ENCODE results near the gene NXN.
"Not testable (repeated sequence)": the region's sequence is repeated elsewhere in the genome, so short reads cannot be mapped to it uniquely, and the experiment has no call there.

Gene NXN

DNA sequence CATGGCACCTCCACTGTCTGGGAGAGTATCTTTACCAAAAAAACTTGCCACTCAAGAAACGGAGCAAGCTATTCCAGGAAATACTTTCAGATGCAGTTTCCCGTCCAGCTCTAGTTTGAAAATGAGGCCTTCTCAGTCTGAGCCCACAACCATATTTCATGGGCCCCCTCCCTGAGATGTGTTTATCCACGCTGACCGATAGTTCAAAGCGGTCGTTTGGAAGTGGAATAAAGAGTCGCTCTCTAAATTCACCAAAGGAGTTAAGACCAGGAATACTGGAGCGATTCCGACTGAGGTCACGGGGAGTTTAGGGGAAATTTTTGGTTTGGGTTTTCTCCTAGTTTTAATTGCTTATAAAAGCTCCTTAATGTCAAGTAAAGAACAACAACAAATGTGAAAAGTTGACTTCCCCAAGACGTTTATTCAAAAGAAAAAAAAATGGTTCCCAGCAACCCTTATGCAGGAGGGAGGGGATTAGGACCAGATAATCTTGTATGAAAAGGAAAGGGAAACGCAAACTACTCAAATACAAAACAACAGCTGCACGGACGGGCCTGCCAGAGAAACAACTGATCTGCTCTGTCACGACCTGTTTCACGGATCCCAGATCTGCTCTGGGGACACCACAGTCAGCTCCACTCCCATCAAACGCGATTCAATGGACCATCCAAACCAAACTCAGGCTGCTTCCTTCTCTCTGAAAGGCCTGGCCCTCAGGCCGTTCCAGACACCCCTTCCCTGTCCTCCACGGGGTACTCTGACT lies 120.3 kb downstream of the NXN start:
- Histone ChIP-seq H3K27ac (ENCODE audit: low read depth, low read length) (no peak overlapping the region), H3K9ac (ENCODE audit: low read length) (no peak overlapping the region), H3K36me3 (ENCODE audit: control insufficient read depth, insufficient read depth, low read length) (peaks cover 8% of the 10 kb centered on the region), H3K27me3 (ENCODE audit: control insufficient read depth, insufficient read depth, low read length) (no peaks in the 10 kb centered on the region), H3K4me3 (ENCODE audit: low read depth, low read length) (no peak overlapping the region), H3K9me3 (ENCODE audit: control insufficient read depth, insufficient read depth, low read depth, low read length) (no peaks in the 10 kb centered on the region), H3K4me1 (ENCODE audit: control insufficient read depth, insufficient read depth, low read length) (peaks cover 11% of the 10 kb centered on the region)

DNA sequence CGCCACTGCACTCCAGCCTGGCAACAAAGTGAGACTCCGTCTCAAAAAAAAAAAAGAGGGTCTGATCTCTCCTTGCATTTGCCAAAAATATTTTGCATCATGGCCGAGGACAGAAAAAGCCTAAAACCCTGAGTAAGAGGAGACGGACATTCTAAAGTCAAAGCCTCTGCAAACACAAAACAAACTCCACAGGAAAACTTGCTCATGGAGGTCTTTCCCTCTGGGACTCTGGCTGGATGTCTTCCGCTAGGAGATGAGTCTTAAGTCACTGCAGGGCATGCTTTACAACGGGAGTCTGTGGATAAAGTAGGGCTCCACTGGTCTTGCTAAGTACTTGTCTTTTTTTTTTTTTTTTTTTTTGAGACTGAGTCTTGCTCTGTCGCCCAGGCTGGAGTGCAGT lies 123.4 kb downstream of the NXN start:
- no peak overlapping the region for H3K27ac ChIP-seq (ENCODE audit: low read depth, low read length)
- H3K9ac ChIP-seq (ENCODE audit: low read length) = no peak overlapping the region
- H3K4me1 ChIP-seq (ENCODE audit: control insufficient read depth, insufficient read depth, low read length) = peaks cover 26% of the 10 kb centered on the region
- H3K9me3 ChIP-seq (ENCODE audit: control insufficient read depth, insufficient read depth, low read depth, low read length) = no peaks in the 10 kb centered on the region
- no peaks in the 10 kb centered on the region for H3K27me3 ChIP-seq (ENCODE audit: control insufficient read depth, insufficient read depth, low read length)
- no peak overlapping the region for H3K4me3 ChIP-seq (ENCODE audit: low read depth, low read length)
- H3K36me3 ChIP-seq (ENCODE audit: control insufficient read depth, insufficient read depth, low read length) = no peaks in the 10 kb centered on the region

DNA sequence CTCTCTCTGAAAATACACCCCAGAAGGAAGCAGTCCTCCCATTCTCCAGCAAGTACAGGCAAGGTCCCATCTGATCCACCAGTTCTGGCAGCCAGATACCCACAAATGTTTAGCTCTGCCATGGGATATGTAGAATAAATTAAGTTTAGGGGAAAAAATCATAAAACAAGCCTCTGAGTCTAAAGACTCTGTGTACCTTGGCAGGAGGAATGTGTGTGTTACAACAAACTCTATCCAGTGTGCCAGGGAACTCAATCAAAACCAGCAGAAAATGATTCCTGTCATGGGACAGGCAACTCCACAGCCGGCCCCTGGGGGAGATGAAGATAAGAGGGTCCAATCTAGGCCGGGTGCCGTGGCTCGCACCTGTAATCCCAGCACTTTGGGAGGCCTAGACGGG lies 124.0 kb downstream of the NXN start:
- no peak overlapping the region for H3K27ac ChIP-seq (ENCODE audit: low read depth, low read length)
- H3K9ac ChIP-seq (ENCODE audit: low read length) = no peak overlapping the region

DNA sequence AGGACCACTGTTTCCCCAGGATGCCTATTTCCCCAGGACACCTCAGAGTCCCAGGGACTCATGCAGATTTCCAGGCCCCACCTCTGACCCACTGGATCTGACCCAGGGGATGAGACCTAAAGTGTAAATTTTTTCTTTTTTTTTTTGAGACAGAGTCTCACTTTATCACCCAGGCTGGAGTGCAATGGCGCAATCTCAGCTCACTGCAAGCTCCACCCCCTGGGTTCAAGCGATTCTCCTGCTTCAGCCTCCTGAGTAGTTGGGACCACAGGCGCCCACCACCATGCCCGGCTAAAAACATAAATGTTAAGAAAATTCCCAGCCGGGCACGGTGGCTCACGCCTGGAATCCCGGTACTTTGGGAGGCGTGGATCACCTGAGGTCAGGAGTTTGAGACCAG lies 126.7 kb downstream of the NXN start:
- peaks cover 41% of the 10 kb centered on the region for H3K4me1 ChIP-seq (ENCODE audit: control insufficient read depth, insufficient read depth, low read length)
- not testable (repeated sequence) for H3K36me3 ChIP-seq (ENCODE audit: control insufficient read depth, insufficient read depth, low read length); H3K27ac ChIP-seq (ENCODE audit: low read depth, low read length); H3K4me3 ChIP-seq (ENCODE audit: low read depth, low read length); H3K27me3 ChIP-seq (ENCODE audit: control insufficient read depth, insufficient read depth, low read length); H3K9me3 ChIP-seq (ENCODE audit: control insufficient read depth, insufficient read depth, low read depth, low read length); H3K9ac ChIP-seq (ENCODE audit: low read length)

More for the DNA sequence above, 124.0 kb downstream of the NXN start:
- peaks cover 32% of the 10 kb centered on the region for H3K4me1 ChIP-seq (ENCODE audit: control insufficient read depth, insufficient read depth, low read length)
- no peaks in the 10 kb centered on the region for H3K27me3 ChIP-seq (ENCODE audit: control insufficient read depth, insufficient read depth, low read length)
- H3K9me3 ChIP-seq (ENCODE audit: control insufficient read depth, insufficient read depth, low read depth, low read length) = no peaks in the 10 kb centered on the region
- no peaks in the 10 kb centered on the region for H3K36me3 ChIP-seq (ENCODE audit: control insufficient read depth, insufficient read depth, low read length)
- no peak overlapping the region for H3K4me3 ChIP-seq (ENCODE audit: low read depth, low read length)

DNA sequence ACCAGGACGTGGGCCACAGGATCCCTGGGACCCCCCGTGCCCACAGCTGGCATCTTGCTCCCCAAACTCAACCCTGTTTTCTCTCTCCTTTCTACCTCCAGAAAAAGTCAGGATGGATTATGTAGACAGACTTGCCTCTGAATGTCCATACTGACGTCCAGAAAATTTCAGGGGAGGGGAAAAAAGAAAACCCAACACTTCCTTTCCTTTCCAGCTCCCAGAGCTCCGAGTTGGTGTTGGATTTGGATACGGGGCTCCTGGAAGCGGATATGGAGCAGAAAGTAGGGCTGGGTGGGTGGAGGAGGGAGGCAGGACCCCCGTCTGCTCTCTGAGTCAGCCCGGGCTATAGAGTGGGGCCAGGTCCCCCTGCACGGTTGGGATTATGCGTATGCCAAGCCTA lies 127.2 kb downstream of the NXN start:
- H3K36me3 ChIP-seq (ENCODE audit: control insufficient read depth, insufficient read depth, low read length) = no peaks in the 10 kb centered on the region
- H3K27ac ChIP-seq (ENCODE audit: low read depth, low read length) = no peak overlapping the region
- H3K9me3 ChIP-seq (ENCODE audit: control insufficient read depth, insufficient read depth, low read depth, low read length) = no peaks in the 10 kb centered on the region
- peaks cover 41% of the 10 kb centered on the region for H3K4me1 ChIP-seq (ENCODE audit: control insufficient read depth, insufficient read depth, low read length)
- H3K9ac ChIP-seq (ENCODE audit: low read length) = no peak overlapping the region
- H3K4me3 ChIP-seq (ENCODE audit: low read depth, low read length) = no peak overlapping the region
- H3K27me3 ChIP-seq (ENCODE audit: control insufficient read depth, insufficient read depth, low read length) = no peaks in the 10 kb centered on the region

DNA sequence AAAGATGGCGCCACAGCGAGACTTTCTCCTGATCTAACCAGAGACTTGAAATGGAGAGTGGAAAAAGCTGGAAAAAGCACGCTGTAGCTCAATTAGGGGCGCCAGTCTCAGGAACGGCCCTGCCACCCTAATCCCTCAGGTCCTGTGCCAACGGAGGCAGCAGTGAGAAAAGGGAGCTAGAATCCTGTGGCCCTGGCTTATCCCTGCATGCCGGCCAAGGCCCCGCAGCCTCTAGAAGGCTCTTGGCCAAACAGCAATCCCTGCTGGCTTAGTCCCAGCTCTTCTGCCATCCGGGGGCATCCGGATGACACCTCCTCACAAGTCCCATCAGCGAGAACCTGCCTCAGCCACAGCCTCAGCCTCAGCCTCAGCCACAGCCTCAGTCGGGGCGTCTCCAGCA lies 127.7 kb downstream of the NXN start:
- Histone ChIP-seq H3K36me3 (ENCODE audit: control insufficient read depth, insufficient read depth, low read length) (no peaks in the 10 kb centered on the region), H3K9me3 (ENCODE audit: control insufficient read depth, insufficient read depth, low read depth, low read length) (no peaks in the 10 kb centered on the region), H3K4me1 (ENCODE audit: control insufficient read depth, insufficient read depth, low read length) (peaks cover 43% of the 10 kb centered on the region), H3K9ac (ENCODE audit: low read length) (no peak overlapping the region), H3K4me3 (ENCODE audit: low read depth, low read length) (no peak overlapping the region), H3K27ac (ENCODE audit: low read depth, low read length) (no peak overlapping the region), H3K27me3 (ENCODE audit: control insufficient read depth, insufficient read depth, low read length) (no peaks in the 10 kb centered on the region)

DNA sequence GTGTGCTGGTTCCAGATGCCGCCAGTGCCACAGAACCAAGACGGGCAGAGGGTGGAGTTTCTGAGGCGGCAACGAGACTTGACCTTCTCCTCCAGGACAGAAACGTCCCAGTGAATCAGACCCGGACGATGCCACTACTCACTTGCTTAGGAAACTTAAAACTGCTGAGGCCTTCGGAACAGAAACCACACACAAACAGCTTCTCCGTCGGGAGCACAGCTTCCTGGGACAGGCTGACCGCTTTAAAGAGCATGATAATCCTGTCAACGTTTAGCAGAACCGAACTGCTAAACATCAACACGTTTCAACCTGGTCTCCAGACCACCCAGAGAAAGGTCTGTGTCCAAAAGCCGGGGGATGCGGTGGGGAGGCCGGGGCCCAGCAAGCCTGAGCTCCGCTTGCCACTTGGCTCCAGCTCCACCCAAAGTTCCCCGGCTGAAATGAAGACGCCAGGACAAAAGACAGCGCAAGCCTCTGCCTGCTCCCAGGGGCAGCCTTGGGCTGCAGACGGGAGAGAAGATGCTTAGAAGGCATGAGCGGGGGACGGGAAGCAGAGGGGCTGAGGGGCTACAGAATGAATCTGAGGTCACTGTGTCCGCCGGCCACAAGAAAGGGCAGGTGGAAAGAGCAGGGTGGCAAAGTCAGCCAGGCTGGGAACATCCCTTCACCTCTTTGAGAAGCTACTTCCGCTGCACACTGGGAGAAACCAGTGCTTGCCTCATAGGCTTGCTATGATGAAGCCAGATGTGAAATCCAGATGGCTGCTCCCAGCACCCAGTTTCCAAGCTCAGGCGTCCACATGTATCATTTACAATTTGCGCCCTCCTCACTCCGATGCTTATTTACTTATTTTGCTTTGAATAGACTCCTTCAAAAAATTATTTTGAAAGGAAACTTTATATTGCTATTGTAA lies 128.5 kb downstream of the NXN start:
- peaks cover 46% of the 10 kb centered on the region for H3K4me1 ChIP-seq (ENCODE audit: control insufficient read depth, insufficient read depth, low read length)
- no peaks in the 10 kb centered on the region for H3K27me3 ChIP-seq (ENCODE audit: control insufficient read depth, insufficient read depth, low read length)
- no peak overlapping the region for H3K4me3 ChIP-seq (ENCODE audit: low read depth, low read length)
- no peaks in the 10 kb centered on the region for H3K36me3 ChIP-seq (ENCODE audit: control insufficient read depth, insufficient read depth, low read length)
- no peaks in the 10 kb centered on the region for H3K9me3 ChIP-seq (ENCODE audit: control insufficient read depth, insufficient read depth, low read depth, low read length)
- H3K9ac ChIP-seq (ENCODE audit: low read length) = no peak overlapping the region
- H3K27ac ChIP-seq (ENCODE audit: low read depth, low read length) = no peak overlapping the region

DNA sequence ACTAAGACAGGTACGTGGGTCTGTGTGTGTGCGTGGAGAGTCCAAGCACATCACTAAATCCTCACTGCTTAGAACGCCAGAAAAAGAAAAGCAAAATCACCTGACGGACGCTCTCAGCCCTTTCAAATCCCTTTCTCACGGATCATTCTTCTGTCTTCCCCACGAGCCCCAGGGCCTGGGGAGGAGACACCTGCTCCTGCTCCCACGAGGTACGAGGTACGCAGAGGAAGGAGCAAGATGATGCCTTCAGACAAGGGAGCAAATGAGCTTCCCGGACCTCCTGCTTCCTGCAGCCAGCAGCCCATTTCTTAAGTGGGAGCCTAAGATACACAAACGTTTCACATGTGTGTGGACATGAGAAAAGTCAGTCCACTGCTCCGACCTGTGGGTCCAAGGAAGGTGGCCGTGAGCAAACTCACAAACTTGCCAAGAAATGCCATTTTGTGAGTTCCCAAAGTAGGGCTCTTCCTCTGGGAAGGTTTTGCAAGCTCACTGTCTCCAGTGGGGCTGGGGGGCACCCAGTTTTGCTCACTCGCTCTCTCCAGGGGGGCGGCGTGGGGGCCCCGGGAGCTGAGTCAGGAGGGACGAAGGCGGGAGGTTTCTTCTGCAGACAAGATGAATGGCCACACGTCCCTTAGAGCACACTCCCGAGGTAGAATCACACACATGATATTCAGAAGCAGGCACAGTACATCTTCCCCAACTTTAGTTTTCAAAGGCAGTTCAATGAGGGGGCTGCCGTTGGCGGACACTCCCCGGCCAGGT lies 129.3 kb downstream of the NXN start:
- no peak overlapping the region for H3K9ac ChIP-seq (ENCODE audit: low read length)
- H3K36me3 ChIP-seq (ENCODE audit: control insufficient read depth, insufficient read depth, low read length) = no peaks in the 10 kb centered on the region
- no peaks in the 10 kb centered on the region for H3K9me3 ChIP-seq (ENCODE audit: control insufficient read depth, insufficient read depth, low read depth, low read length)
- H3K27ac ChIP-seq (ENCODE audit: low read depth, low read length) = no peak overlapping the region
- H3K4me3 ChIP-seq (ENCODE audit: low read depth, low read length) = no peak overlapping the region
- H3K4me1 ChIP-seq (ENCODE audit: control insufficient read depth, insufficient read depth, low read length) = peaks cover 46% of the 10 kb centered on the region
- no peaks in the 10 kb centered on the region for H3K27me3 ChIP-seq (ENCODE audit: control insufficient read depth, insufficient read depth, low read length)

DNA sequence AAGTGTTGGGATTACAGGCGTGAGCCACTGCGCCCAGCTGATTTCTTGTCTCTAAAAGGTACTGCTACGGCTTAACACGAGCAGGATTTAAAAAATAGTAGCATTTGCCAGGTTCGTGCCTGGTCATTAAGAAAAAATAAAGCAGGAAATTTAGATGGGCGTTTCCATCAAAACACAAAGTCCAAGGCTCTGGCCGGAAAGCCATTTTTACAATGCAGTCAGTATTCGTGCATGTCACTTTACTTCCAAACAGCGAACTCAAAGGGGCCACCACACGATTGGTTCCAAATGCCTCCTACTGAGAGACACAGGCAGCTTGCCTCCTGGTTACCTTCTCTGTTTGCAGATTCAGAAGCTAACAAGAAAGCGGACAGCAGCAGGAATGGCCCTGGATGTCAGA lies 131.2 kb downstream of the NXN start:
- H3K9ac ChIP-seq (ENCODE audit: low read length) = no peak overlapping the region

DNA sequence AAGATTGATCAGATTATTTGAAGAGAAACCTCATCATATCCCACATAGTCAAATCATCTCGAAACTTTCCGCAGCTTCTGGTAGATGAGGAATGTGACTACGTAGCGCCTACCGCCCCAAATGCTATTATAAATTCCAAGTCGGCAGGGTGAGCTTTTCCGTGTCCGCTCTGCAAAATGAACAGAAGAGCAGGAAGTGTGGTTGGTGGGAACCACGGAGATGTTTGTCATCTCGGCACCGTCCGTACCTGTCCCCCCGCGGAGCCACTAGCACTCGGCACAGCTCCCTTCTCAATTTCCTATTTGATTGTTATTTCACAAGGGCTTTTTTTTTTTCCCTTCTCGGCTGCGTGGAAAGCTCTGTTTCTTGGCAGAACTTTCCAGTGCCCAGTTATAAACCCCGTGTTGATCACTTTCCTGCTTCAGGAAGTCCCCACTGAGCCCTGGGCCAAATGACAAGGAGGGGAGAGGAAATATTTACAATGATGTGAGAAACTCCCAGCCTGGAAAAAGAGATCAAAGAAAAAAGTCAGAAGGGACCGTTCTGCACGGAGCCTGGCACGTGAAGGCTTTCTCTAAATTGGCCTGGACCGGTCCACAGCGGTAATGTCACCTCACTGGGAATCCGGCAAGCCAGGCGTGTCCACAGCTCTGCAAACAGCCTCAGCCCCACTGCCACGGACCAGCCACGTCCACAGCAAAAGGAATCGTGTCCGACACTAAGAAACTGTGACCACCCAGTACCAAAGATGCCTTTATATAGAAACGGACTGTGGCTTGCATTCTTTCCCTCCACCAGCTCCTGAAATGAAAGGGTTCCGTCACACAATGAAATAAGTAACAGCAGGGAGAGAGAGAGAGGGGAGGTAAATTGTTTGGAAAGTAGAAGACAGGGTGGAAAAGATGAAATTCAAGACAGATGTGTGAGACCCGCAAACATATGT lies 132.4 kb downstream of the NXN start:
- no peak overlapping the region for H3K9ac ChIP-seq (ENCODE audit: low read length)

More for the DNA sequence above, 131.2 kb downstream of the NXN start:
- no peak overlapping the region for H3K4me3 ChIP-seq (ENCODE audit: low read depth, low read length)
- no peak overlapping the region for H3K27ac ChIP-seq (ENCODE audit: low read depth, low read length)
- no peaks in the 10 kb centered on the region for H3K36me3 ChIP-seq (ENCODE audit: control insufficient read depth, insufficient read depth, low read length)
- H3K27me3 ChIP-seq (ENCODE audit: control insufficient read depth, insufficient read depth, low read length) = no peaks in the 10 kb centered on the region
- no peaks in the 10 kb centered on the region for H3K9me3 ChIP-seq (ENCODE audit: control insufficient read depth, insufficient read depth, low read depth, low read length)
- peaks cover 46% of the 10 kb centered on the region for H3K4me1 ChIP-seq (ENCODE audit: control insufficient read depth, insufficient read depth, low read length)

More for the DNA sequence above, 132.4 kb downstream of the NXN start:
- no peaks in the 10 kb centered on the region for H3K9me3 ChIP-seq (ENCODE audit: control insufficient read depth, insufficient read depth, low read depth, low read length)
- no peak overlapping the region for H3K4me3 ChIP-seq (ENCODE audit: low read depth, low read length)
- H3K36me3 ChIP-seq (ENCODE audit: control insufficient read depth, insufficient read depth, low read length) = no peaks in the 10 kb centered on the region
- H3K27me3 ChIP-seq (ENCODE audit: control insufficient read depth, insufficient read depth, low read length) = no peaks in the 10 kb centered on the region
- peaks cover 37% of the 10 kb centered on the region for H3K4me1 ChIP-seq (ENCODE audit: control insufficient read depth, insufficient read depth, low read length)
- no peak overlapping the region for H3K27ac ChIP-seq (ENCODE audit: low read depth, low read length)

Data from HUES6 (cell line).